ENCODE data around the gene RUFY1. TPM values are rescaled to one million over a fixed set of nuclear protein-coding genes. Genes with fewer than 3 reads are reported as not detected.
A peak's percentile ranks its signal among the peaks of the same experiment; 100 is the strongest.

Gene RUFY1
- total RNA-seq, 4 donors from 2014 or later: 25.0 to 133 (median 63.6) TPM

- no peak overlapping the region for H3K4me3 ChIP-seq
- DNase-seq: peak in 1 of 3 donors; percentile 32
- H3K27ac ChIP-seq: no peak overlapping the region
- H3K4me1 ChIP-seq: no peaks in the 10 kb centered on the region
- peaks cover 0 to 88% (median 3%) of the 10 kb centered on the region in 3 donors for H3K36me3 ChIP-seq
- TF ChIP-seq CTCF (IDR thresholded peaks at IDR 0.05) (no peak), POLR2A (IDR thresholded peaks at IDR 0.05) (no peak)
- no peaks in the 10 kb centered on the region for H3K27me3 ChIP-seq
- no peaks in the 10 kb centered on the region for H3K9me3 ChIP-seq
These were observed 22.0 kb downstream of the RUFY1 start for GRCh38 chr5:179572386-179572785.

GRCh38 chr5:179577286-179577960 lies 27.1 kb downstream of the RUFY1 start:
- Histone ChIP-seq H3K9me3 (no peaks in the 10 kb centered on the region), H3K36me3 (peaks cover 0 to 71% (median 0%) of the 10 kb centered on the region in 3 donors), H3K27me3 (no peaks in the 10 kb centered on the region), H3K4me3 (no peak overlapping the region), H3K27ac (no peak overlapping the region), H3K4me1 (no peaks in the 10 kb centered on the region)
- DNase-seq: peak in 1 of 3 donors; percentile 44
- TF ChIP-seq POLR2A (IDR thresholded peaks at IDR 0.05): no peak
- no peak for TF ChIP-seq CTCF (IDR thresholded peaks at IDR 0.05)

- Histone ChIP-seq H3K27me3 (no peaks in the 10 kb centered on the region), H3K36me3 (peaks cover 0 to 81% (median 0%) of the 10 kb centered on the region in 3 donors), H3K4me3 (no peak overlapping the region), H3K9me3 (no peaks in the 10 kb centered on the region), H3K4me1 (no peaks in the 10 kb centered on the region), H3K27ac (peak overlapping the region in 1 of 4 donors; percentile 17)
- no peak for DNase-seq
- TF ChIP-seq POLR2A (IDR thresholded peaks at IDR 0.05): no peak
These were observed 35.6 kb downstream of the RUFY1 start for GRCh38 chr5:179585941-179586401.

- Histone ChIP-seq H3K9me3 (no peaks in the 10 kb centered on the region), H3K4me1 (no peaks in the 10 kb centered on the region), H3K36me3 (peaks cover 0 to 86% (median 0%) of the 10 kb centered on the region in 3 donors), H3K4me3 (no peak overlapping the region), H3K27ac (no peak overlapping the region), H3K27me3 (no peaks in the 10 kb centered on the region)
- DNase-seq: no peak
- TF ChIP-seq CTCF (IDR thresholded peaks at IDR 0.05) (no peak), POLR2A (IDR thresholded peaks at IDR 0.05) (no peak)
These were observed 37.8 kb downstream of the RUFY1 start for GRCh38 chr5:179588166-179588565.

GRCh38 chr5:179595916-179596315 lies 45.6 kb downstream of the RUFY1 start:
- no peak overlapping the region for H3K4me3 ChIP-seq
- no peaks in the 10 kb centered on the region for H3K27me3 ChIP-seq
- peaks cover 0 to 96% (median 0%) of the 10 kb centered on the region in 3 donors for H3K36me3 ChIP-seq
- no peak overlapping the region for H3K27ac ChIP-seq
- DNase-seq: peak in 1 of 3 donors; percentile 11
- H3K4me1 ChIP-seq: no peaks in the 10 kb centered on the region
- H3K9me3 ChIP-seq: no peaks in the 10 kb centered on the region
- TF ChIP-seq CTCF (IDR thresholded peaks at IDR 0.05) (no peak), POLR2A (IDR thresholded peaks at IDR 0.05) (no peak)

GRCh38 chr5:179596421-179596820 lies 46.1 kb downstream of the RUFY1 start:
- no peaks in the 10 kb centered on the region for H3K4me1 ChIP-seq
- H3K4me3 ChIP-seq: no peak overlapping the region
- H3K9me3 ChIP-seq: no peaks in the 10 kb centered on the region
- DNase-seq: peak in 1 of 3 donors; percentile 11
- H3K27ac ChIP-seq: no peak overlapping the region
- H3K27me3 ChIP-seq: no peaks in the 10 kb centered on the region
- TF ChIP-seq POLR2A (IDR thresholded peaks at IDR 0.05): no peak
- TF ChIP-seq CTCF (IDR thresholded peaks at IDR 0.05): no peak
- peaks cover 0 to 93% (median 0%) of the 10 kb centered on the region in 3 donors for H3K36me3 ChIP-seq
